ENCODE results near the gene UBAC2. TPM values are rescaled to one million over a fixed set of nuclear protein-coding genes. Genes with fewer than 3 reads are reported as not detected.

Gene UBAC2
- total RNA-seq, 1 donor from 2014 or later: 57.7 TPM

GRCh38 chr13:99264051-99264450, 63.4 kb downstream of the UBAC2 start:
- intact Hi-C loops (cut with DNase I): no loop called here
- no peak for DNase-seq (ENCODE audit: extremely low spot score in 2 of 2)
- Histone ChIP-seq H3K4me1 (no peaks in the 10 kb centered on the region), H3K27me3 (no peaks in the 10 kb centered on the region), H3K27ac (no peak overlapping the region), H3K9me3 (no peaks in the 10 kb centered on the region), H3K4me3 (no peak overlapping the region), H3K36me3 (no peaks in the 10 kb centered on the region)
- no peak for TF ChIP-seq CTCF (IDR thresholded peaks at IDR 0.05)
- no peak for TF ChIP-seq POLR2A (IDR thresholded peaks at IDR 0.05)
- TF ChIP-seq POLR2AphosphoS5 (IDR thresholded peaks at IDR 0.05; ENCODE audit: insufficient read depth in 1 of 2, low read depth in 1 of 2): no peak

DNA sequence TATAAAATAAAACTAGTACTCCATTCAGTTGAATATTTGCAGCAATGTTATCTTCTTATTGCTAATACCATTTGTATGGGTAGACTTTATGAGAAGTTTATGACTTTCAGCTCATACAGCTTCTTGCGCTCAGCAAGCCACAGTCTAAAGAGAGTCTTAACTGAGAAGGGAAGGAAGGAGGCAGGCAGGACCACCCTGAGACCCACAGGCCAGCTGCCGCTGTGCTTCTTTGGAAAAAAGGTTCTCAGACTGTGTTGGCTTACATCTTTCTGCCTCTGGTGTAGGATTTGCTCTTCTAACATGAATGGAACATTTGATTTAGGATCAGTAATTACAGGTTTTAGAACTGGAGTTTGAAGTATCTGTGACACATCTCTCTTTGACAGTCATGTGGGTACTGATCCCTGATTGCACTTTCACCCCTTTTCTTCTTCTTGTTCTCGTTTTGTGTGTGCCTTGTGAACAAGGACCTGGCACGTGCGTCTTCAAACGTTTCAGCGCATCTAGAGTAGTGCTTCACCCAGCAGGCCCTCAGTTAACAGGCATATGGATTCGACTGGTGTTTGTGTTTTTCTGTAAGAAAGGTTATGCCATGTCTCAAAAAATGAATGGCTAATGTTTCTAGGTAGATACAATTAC, 64.6 kb downstream of the UBAC2 start:
- Histone ChIP-seq H3K4me1 (no peaks in the 10 kb centered on the region), H3K36me3 (no peaks in the 10 kb centered on the region), H3K27me3 (no peaks in the 10 kb centered on the region), H3K9me3 (no peaks in the 10 kb centered on the region), H3K27ac (no peak overlapping the region), H3K4me3 (no peak overlapping the region)
- intact Hi-C loops (cut with DNase I): loop anchor here (5.0 kb wide), 1 partner anchor 88 kb away; no protein-coding TSS in a partner anchor
- no peak for DNase-seq (ENCODE audit: extremely low spot score in 2 of 2)
- TF ChIP-seq POLR2AphosphoS5 (IDR thresholded peaks at IDR 0.05; ENCODE audit: insufficient read depth in 1 of 2, low read depth in 1 of 2) (no peak), POLR2A (IDR thresholded peaks at IDR 0.05) (no peak), CTCF (IDR thresholded peaks at IDR 0.05) (no peak)

- Histone ChIP-seq H3K4me1 (no peaks in the 10 kb centered on the region), H3K4me3 (no peak overlapping the region), H3K9me3 (no peaks in the 10 kb centered on the region), H3K27me3 (no peaks in the 10 kb centered on the region), H3K36me3 (no peaks in the 10 kb centered on the region), H3K27ac (no peak overlapping the region)
- intact Hi-C loops (cut with DNase I): loop anchor here (5.0 kb wide), 1 partner anchor 89 kb away; no protein-coding TSS in a partner anchor
- TF ChIP-seq CTCF (IDR thresholded peaks at IDR 0.05) (peak in 2 of 3 experiments; percentile 39 to 48), POLR2AphosphoS5 (IDR thresholded peaks at IDR 0.05; ENCODE audit: insufficient read depth in 1 of 2, low read depth in 1 of 2) (no peak)
- no peak for DNase-seq (ENCODE audit: extremely low spot score in 2 of 2)
These were observed 65.3 kb downstream of the UBAC2 start for GRCh38 chr13:99265821-99266426.

DNA sequence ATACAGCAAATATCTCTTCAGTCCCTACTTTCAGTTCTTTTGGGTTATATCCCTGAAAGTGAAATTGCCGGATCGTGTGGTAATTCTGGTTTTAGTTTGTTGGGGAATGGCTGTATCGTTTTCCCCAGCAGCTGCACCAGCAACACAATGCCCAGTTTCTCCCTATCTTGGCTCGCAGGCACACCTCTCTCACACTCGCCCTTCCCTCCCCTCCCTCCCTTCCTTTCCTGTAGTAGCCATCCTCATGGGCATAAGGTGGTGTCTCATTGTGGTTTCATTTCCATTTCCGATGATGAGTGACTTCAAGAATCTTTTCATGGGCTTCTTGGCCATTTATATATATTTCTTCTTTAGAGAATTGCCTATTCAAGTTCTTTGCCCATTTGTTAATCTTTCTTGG, 66.2 kb downstream of the UBAC2 start:
- intact Hi-C loops (cut with DNase I): loop anchor here (5.0 kb wide), 1 partner anchor 90 kb away; no protein-coding TSS in a partner anchor
- Histone ChIP-seq H3K4me1 (no peaks in the 10 kb centered on the region), H3K27ac (no peak overlapping the region), H3K4me3 (no peak overlapping the region), H3K9me3 (no peaks in the 10 kb centered on the region), H3K36me3 (no peaks in the 10 kb centered on the region), H3K27me3 (no peaks in the 10 kb centered on the region)
- no peak for DNase-seq (ENCODE audit: extremely low spot score in 2 of 2)
- no peak for TF ChIP-seq POLR2A (IDR thresholded peaks at IDR 0.05)

DNA sequence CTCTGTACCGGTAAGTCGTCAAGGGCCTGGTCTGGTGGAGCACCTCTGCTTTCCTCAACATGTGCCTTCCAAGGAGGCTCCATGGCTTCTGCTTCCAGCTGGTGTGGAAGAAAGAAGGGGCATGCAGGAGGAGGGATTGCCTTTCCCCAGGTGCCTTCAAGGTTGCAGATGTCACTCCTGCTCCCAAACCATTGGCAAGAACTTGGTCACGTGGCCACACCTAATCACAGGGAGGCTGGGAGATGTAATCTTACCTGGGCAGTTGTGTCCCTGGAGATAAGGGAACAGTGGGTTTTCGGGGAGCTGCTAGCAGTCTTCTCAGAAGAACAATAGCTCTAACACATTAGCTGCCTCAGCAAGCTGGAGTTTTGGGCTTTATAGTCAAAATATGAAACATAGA, 67.3 kb downstream of the UBAC2 start:
- intact Hi-C loops (cut with DNase I): loop anchor here (5.0 kb wide), 1 partner anchor 91 kb away; no protein-coding TSS in a partner anchor
- no peaks in the 10 kb centered on the region for H3K27me3 ChIP-seq

More for the DNA sequence above, 67.3 kb downstream of the UBAC2 start:
- TF ChIP-seq POLR2A (IDR thresholded peaks at IDR 0.05): no peak
- no peak for TF ChIP-seq CTCF (IDR thresholded peaks at IDR 0.05)
- no peak for TF ChIP-seq POLR2AphosphoS5 (IDR thresholded peaks at IDR 0.05; ENCODE audit: insufficient read depth in 1 of 2, low read depth in 1 of 2)
- Histone ChIP-seq H3K4me3 (no peak overlapping the region), H3K27ac (no peak overlapping the region), H3K9me3 (no peaks in the 10 kb centered on the region), H3K4me1 (no peaks in the 10 kb centered on the region), H3K36me3 (no peaks in the 10 kb centered on the region)
- DNase-seq (ENCODE audit: extremely low spot score in 2 of 2): no peak
